Stomach (tissue), 9 donors: Measurements from ENCODE around the gene BIVM. TPM values are rescaled to one million over a fixed set of nuclear protein-coding genes. Genes with fewer than 3 reads are reported as not detected.
"Not testable (repeated sequence)": the region's sequence is repeated elsewhere in the genome, so short reads cannot be mapped to it uniquely, and the experiment has no call there.

Experiments used
- DNase-seq, 2 donors: peaks; one replicate each; pipeline versions ENCODE4 v3.0.0 to v3.0.0-alpha.2; 2013 to 2019
- H3K27ac ChIP-seq, 5 donors: fragments of 200-600 bp in 4 of 5; sonication (generic) in 4 of 5; one replicate each; pipeline ENCODE4 v1.5.1; 2013 to 2019; ENCODE audit warnings: mild to moderate bottlenecking in 1 of 5, moderate library complexity in 1 of 5
- H3K27me3 ChIP-seq, 3 donors: fragments of 200-600 bp; sonication (generic); one replicate each; pipeline ENCODE4 v1.5.1; 2017 to 2019; ENCODE audit warnings: mixed run types in 1 of 3
- H3K36me3 ChIP-seq, 4 donors: fragments of 200-600 bp; sonication (generic); 1 replicate in 3 of 4; 2 replicates in 1 of 4; pipeline ENCODE4 v1.5.1; 2016 to 2019
- H3K4me1 ChIP-seq, 4 donors: fragments of 200-600 bp; sonication (generic); one replicate each; pipeline ENCODE4 v1.5.1; 2016 to 2019
- H3K4me3 ChIP-seq, 4 donors: fragments of 200-600 bp; sonication (generic) in 3 of 4; one replicate each; pipeline ENCODE4 v1.5.1; 2016 to 2019; ENCODE audit warnings: mild to moderate bottlenecking in 1 of 4
- H3K9me3 ChIP-seq, 4 donors: fragments of 200-600 bp; sonication (generic); one replicate each; pipeline ENCODE4 v1.5.1; 2016 to 2019
- CTCF ChIP-seq, 7 experiments: fragments of 450-650 bp in 4 of 7; fragments of 200-600 bp in 3 of 7; sonication (generic) in 3 of 7; IDR thresholded peaks; one replicate each; pipeline ENCODE4 v1.5.1; 2016 to 2019; ENCODE audit warnings: antibody characterized with exemption in 7 of 7, control low read depth in 2 of 7, mild to moderate bottlenecking in 1 of 7
- EP300 ChIP-seq: sonication (generic); formaldehyde crosslinking; IDR thresholded peaks from one replicate; pipeline ENCODE4 v1.6.1; 2017; ENCODE audit warnings: antibody characterized with exemption
- POLR2A ChIP-seq, 4 donors: fragments of 450-650 bp; IDR thresholded peaks; one replicate each; pipeline ENCODE4 v1.6.1; 2016; ENCODE audit warnings: antibody characterized with exemption in 4 of 4, control low read depth in 2 of 4, mild to moderate bottlenecking in 1 of 4, moderate library complexity in 1 of 4
- POLR2AphosphoS5 ChIP-seq, 3 donors: sonication (generic); formaldehyde crosslinking; IDR thresholded peaks; one replicate each; pipeline ENCODE4 v1.6.1; 2016; ENCODE audit warnings: antibody characterized with exemption in 3 of 3
- WGBS, 5 donors: extraction: QIAGEN DNeasy Blood & Tissue Kit in 3 of 5; methylation state at CpG; one replicate each; pipeline versions ENCODE4 v1.1.5 to v1.1.7; 2013 to 2018; 5-methylcytosine and 5-hydroxymethylcytosine counted together
- intact Hi-C: fragments of 100-400 bp; cut with DNase I; formaldehyde crosslinking; loops from one replicate; pipeline ENCODE4 v1.15.1; 2023; ENCODE audit warnings: low total_unique reads
- polyA plus RNA-seq, 3 donors: library from polyadenylated mRNA; stranded (reverse); fragments of 200-250 nt; gene quantifications; one replicate each; pipeline ENCODE4 v1.2.3, GENCODE V29; 2013
- total RNA-seq, 5 donors: library from RNA; depleted of rRNA; stranded (reverse); fragments of >200 nt; gene quantifications; one replicate each; pipeline versions ENCODE4 v1.1.0 to v1.2.3, GENCODE V29; 2014 to 2016
- donor health status: healthy with polysubstance abuse.
- donor health status: Bipolar disorder and iron deficiency.
- donor health status: healthy.

Gene BIVM
- total and polyA plus RNA-seq, 8 donors: 2.6 to 82.9 (median 14.4) TPM

- Histone ChIP-seq H3K36me3 (peaks cover 0 to 14% (median 1%) of the 10 kb centered on the region in 4 donors), H3K4me3 (no peak overlapping the region), H3K27ac (peak overlapping the region in 4 of 5 donors; percentile 6 to 53 (median 28)), H3K9me3 (no peaks in the 10 kb centered on the region), H3K4me1 (peaks cover 0 to 8% (median 2%) of the 10 kb centered on the region in 4 donors), H3K27me3 (no peaks in the 10 kb centered on the region)
- no peak for TF ChIP-seq CTCF (IDR thresholded peaks at IDR 0.05)
- TF ChIP-seq EP300: no peak
- no peak for TF ChIP-seq POLR2A (IDR thresholded peaks at IDR 0.05)
- no peak for TF ChIP-seq POLR2AphosphoS5 (IDR thresholded peaks at IDR 0.05)
- DNase-seq: peak in 1 of 2 donors; percentile 20
- WGBS, 5 donors: 35 to 53% (median 43%) methylated on average over 5 of the region's 5 CpGs
- intact Hi-C loops: no loop called here
Observed at GRCh38 chr13:102779436-102780159, 19.3 kb upstream of the BIVM start.

GRCh38 chr13:102780656-102781055 lies 18.3 kb upstream of the BIVM start:
- intact Hi-C loops, H3K27ac ChIP-seq, H3K4me3 ChIP-seq, DNase-seq, H3K9me3 ChIP-seq, H3K27me3 ChIP-seq, H3K4me1 ChIP-seq: not testable (repeated sequence)
- WGBS, 5 donors: 88 to 97% (median 95%) methylated on average over 4 of the region's 4 CpGs
- peaks cover 0 to 19% (median 2%) of the 10 kb centered on the region in 4 donors for H3K36me3 ChIP-seq

GRCh38 chr13:102781591-102781990 lies 17.3 kb upstream of the BIVM start:
- Histone ChIP-seq H3K36me3 (peaks cover 0 to 28% (median 6%) of the 10 kb centered on the region in 4 donors), H3K4me1 (peaks cover 0 to 8% (median 2%) of the 10 kb centered on the region in 4 donors), H3K4me3 (no peak overlapping the region), H3K27me3 (no peaks in the 10 kb centered on the region), H3K27ac (no peak overlapping the region), H3K9me3 (no peaks in the 10 kb centered on the region)
- DNase-seq: no peak
- intact Hi-C loops: no loop called here
- 100% methylated on average over 1 of the region's 1 CpG for WGBS, 5 donors
- no peak for TF ChIP-seq POLR2AphosphoS5 (IDR thresholded peaks at IDR 0.05)
- no peak for TF ChIP-seq CTCF (IDR thresholded peaks at IDR 0.05)
- no peak for TF ChIP-seq EP300
- no peak for TF ChIP-seq POLR2A (IDR thresholded peaks at IDR 0.05)

- no peak for DNase-seq
Observed at GRCh38 chr13:102784483-102784882, 14.4 kb upstream of the BIVM start.

More at GRCh38 chr13:102784483-102784882, 14.4 kb upstream of the BIVM start:
- no peak for TF ChIP-seq EP300
- TF ChIP-seq POLR2A (IDR thresholded peaks at IDR 0.05): no peak
- no peak for TF ChIP-seq CTCF (IDR thresholded peaks at IDR 0.05)
- no peak for TF ChIP-seq POLR2AphosphoS5 (IDR thresholded peaks at IDR 0.05)
- Histone ChIP-seq H3K4me1 (peaks cover 0 to under 1% (median 0%) of the 10 kb centered on the region in 4 donors), H3K36me3 (peaks cover 0 to 57% (median 30%) of the 10 kb centered on the region in 4 donors), H3K4me3 (no peak overlapping the region), H3K9me3 (no peaks in the 10 kb centered on the region), H3K27ac (no peak overlapping the region), H3K27me3 (no peaks in the 10 kb centered on the region)
- intact Hi-C loops: no loop called here
- 26 to 73% (median 53%) methylated on average over 3 of the region's 3 CpGs for WGBS, 5 donors
